ENCODE measurements around the gene CCR6.

DNA sequence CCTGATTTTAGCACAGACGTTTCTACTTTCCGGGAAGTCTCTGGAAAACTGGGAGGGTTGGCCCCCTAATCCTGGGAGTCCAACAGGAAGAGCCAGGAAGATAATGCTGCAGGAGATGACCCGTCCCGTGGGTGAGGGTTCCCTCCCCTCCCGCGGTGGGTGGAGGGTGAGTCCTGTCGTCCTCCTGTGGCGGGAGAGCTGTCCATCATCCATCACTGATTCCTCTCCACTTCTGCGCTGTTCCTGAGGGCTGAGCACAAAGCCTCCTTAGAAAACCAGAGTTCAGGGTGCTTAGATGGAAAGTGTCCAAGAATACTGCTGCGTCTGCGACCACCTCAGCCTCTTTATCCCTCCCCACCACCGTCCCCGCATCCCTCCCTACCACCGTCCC lies 6.1 kb upstream of the CCR6 start:
- TF ChIP-seq, protein P1, sequence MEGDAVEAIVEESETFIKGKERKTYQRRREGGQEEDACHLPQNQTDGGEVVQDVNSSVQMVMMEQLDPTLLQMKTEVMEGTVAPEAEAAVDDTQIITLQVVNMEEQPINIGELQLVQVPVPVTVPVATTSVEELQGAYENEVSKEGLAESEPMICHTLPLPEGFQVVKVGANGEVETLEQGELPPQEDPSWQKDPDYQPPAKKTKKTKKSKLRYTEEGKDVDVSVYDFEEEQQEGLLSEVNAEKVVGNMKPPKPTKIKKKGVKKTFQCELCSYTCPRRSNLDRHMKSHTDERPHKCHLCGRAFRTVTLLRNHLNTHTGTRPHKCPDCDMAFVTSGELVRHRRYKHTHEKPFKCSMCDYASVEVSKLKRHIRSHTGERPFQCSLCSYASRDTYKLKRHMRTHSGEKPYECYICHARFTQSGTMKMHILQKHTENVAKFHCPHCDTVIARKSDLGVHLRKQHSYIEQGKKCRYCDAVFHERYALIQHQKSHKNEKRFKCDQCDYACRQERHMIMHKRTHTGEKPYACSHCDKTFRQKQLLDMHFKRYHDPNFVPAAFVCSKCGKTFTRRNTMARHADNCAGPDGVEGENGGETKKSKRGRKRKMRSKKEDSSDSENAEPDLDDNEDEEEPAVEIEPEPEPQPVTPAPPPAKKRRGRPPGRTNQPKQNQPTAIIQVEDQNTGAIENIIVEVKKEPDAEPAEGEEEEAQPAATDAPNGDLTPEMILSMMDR (IDR thresholded peaks at IDR 0.05; ENCODE audit: low read depth, low read length): no peak
- no peak for TF ChIP-seq EZH2phosphoT487 (IDR thresholded peaks at IDR 0.05; ENCODE audit: low read depth)
